ENCODE data around the gene OCA2.
"Not testable (repeated sequence)": the region's sequence is repeated elsewhere in the genome, so short reads cannot be mapped to it uniquely, and the experiment has no call there.

The OCA2 gene

GRCh38 chr15:28012231-28012630 lies 86.9 kb downstream of the OCA2 start:
- no peaks in the 10 kb centered on the region for H3K4me1 Mint-ChIP-seq (ENCODE audit: low read depth)

GRCh38 chr15:28008175-28008574 lies 90.9 kb downstream of the OCA2 start:
- not testable (repeated sequence) for H3K27me3 Mint-ChIP-seq (ENCODE audit: low read depth); DNase-seq (ENCODE audit: low spot score); H3K36me3 Mint-ChIP-seq (ENCODE audit: low read depth); H3K4me3 Mint-ChIP-seq; H3K27ac Mint-ChIP-seq; H3K4me1 Mint-ChIP-seq (ENCODE audit: low read depth); H3K9me3 Mint-ChIP-seq

More at GRCh38 chr15:28012231-28012630, 86.9 kb downstream of the OCA2 start:
- Mint-ChIP-seq H3K27ac (no peak overlapping the region), H3K36me3 (ENCODE audit: low read depth) (no peaks in the 10 kb centered on the region), H3K4me3 (no peak overlapping the region), H3K9me3 (no peaks in the 10 kb centered on the region), H3K27me3 (ENCODE audit: low read depth) (no peaks in the 10 kb centered on the region)
- DNase-seq (ENCODE audit: low spot score): no peak

GRCh38 chr15:28006116-28006905 lies 92.8 kb downstream of the OCA2 start:
- Mint-ChIP-seq H3K9me3 (peaks cover 6% of the 10 kb centered on the region), H3K4me1 (ENCODE audit: low read depth) (no peaks in the 10 kb centered on the region), H3K27me3 (ENCODE audit: low read depth) (no peaks in the 10 kb centered on the region), H3K36me3 (ENCODE audit: low read depth) (no peaks in the 10 kb centered on the region), H3K4me3 (no peak overlapping the region), H3K27ac (no peak overlapping the region)
- DNase-seq (ENCODE audit: low spot score): no peak

- H3K4me3 Mint-ChIP-seq: no peak overlapping the region
- H3K36me3 Mint-ChIP-seq (ENCODE audit: low read depth): no peaks in the 10 kb centered on the region
- no peak overlapping the region for H3K27ac Mint-ChIP-seq
- no peaks in the 10 kb centered on the region for H3K27me3 Mint-ChIP-seq (ENCODE audit: low read depth)
- DNase-seq (ENCODE audit: low spot score): no peak
- H3K4me1 Mint-ChIP-seq (ENCODE audit: low read depth): no peaks in the 10 kb centered on the region
- peaks cover 6% of the 10 kb centered on the region for H3K9me3 Mint-ChIP-seq
Measured at GRCh38 chr15:28005004-28005527, 94.0 kb downstream of the OCA2 start.

GRCh38 chr15:28004143-28005003 lies 94.7 kb downstream of the OCA2 start:
- no peak overlapping the region for H3K4me3 Mint-ChIP-seq
- peaks cover 6% of the 10 kb centered on the region for H3K9me3 Mint-ChIP-seq
- H3K27me3 Mint-ChIP-seq (ENCODE audit: low read depth): no peaks in the 10 kb centered on the region
- H3K4me1 Mint-ChIP-seq (ENCODE audit: low read depth): no peaks in the 10 kb centered on the region
- no peaks in the 10 kb centered on the region for H3K36me3 Mint-ChIP-seq (ENCODE audit: low read depth)
- DNase-seq (ENCODE audit: low spot score): no peak
- no peak overlapping the region for H3K27ac Mint-ChIP-seq

GRCh38 chr15:28003302-28004037 lies 95.6 kb downstream of the OCA2 start:
- DNase-seq (ENCODE audit: low spot score): no peak
- Mint-ChIP-seq H3K27me3 (ENCODE audit: low read depth) (no peaks in the 10 kb centered on the region), H3K4me3 (no peak overlapping the region), H3K4me1 (ENCODE audit: low read depth) (no peaks in the 10 kb centered on the region), H3K36me3 (ENCODE audit: low read depth) (no peaks in the 10 kb centered on the region), H3K9me3 (peaks cover 6% of the 10 kb centered on the region), H3K27ac (no peak overlapping the region)

- Mint-ChIP-seq H3K4me1 (ENCODE audit: low read depth) (no peaks in the 10 kb centered on the region), H3K4me3 (no peak overlapping the region), H3K9me3 (peaks cover 6% of the 10 kb centered on the region), H3K27ac (no peak overlapping the region), H3K36me3 (ENCODE audit: low read depth) (no peaks in the 10 kb centered on the region), H3K27me3 (ENCODE audit: low read depth) (no peaks in the 10 kb centered on the region)
- DNase-seq (ENCODE audit: low spot score): no peak
Measured at GRCh38 chr15:28002867-28003266, 96.2 kb downstream of the OCA2 start.

GRCh38 chr15:28002136-28002861 lies 96.8 kb downstream of the OCA2 start:
- DNase-seq (ENCODE audit: low spot score): no peak
- Mint-ChIP-seq H3K27ac (no peak overlapping the region), H3K4me3 (no peak overlapping the region), H3K9me3 (peaks cover 6% of the 10 kb centered on the region), H3K36me3 (ENCODE audit: low read depth) (no peaks in the 10 kb centered on the region), H3K27me3 (ENCODE audit: low read depth) (no peaks in the 10 kb centered on the region), H3K4me1 (ENCODE audit: low read depth) (no peaks in the 10 kb centered on the region)

- peaks cover 8% of the 10 kb centered on the region for H3K9me3 Mint-ChIP-seq
- H3K4me1 Mint-ChIP-seq (ENCODE audit: low read depth): no peaks in the 10 kb centered on the region
- no peaks in the 10 kb centered on the region for H3K36me3 Mint-ChIP-seq (ENCODE audit: low read depth)
- no peaks in the 10 kb centered on the region for H3K27me3 Mint-ChIP-seq (ENCODE audit: low read depth)
- no peak overlapping the region for H3K4me3 Mint-ChIP-seq
- no peak for DNase-seq (ENCODE audit: low spot score)
- H3K27ac Mint-ChIP-seq: no peak overlapping the region
Measured at GRCh38 chr15:28001641-28002040, 97.5 kb downstream of the OCA2 start.

GRCh38 chr15:27993996-27994780 lies 104.9 kb downstream of the OCA2 start:
- Mint-ChIP-seq H3K9me3 (peaks cover 13% of the 10 kb centered on the region), H3K4me3 (no peak overlapping the region), H3K27ac (no peak overlapping the region), H3K36me3 (ENCODE audit: low read depth) (no peaks in the 10 kb centered on the region), H3K4me1 (ENCODE audit: low read depth) (no peaks in the 10 kb centered on the region), H3K27me3 (ENCODE audit: low read depth) (no peaks in the 10 kb centered on the region)
- no peak for DNase-seq (ENCODE audit: low spot score)

GRCh38 chr15:27993544-27993943 lies 105.6 kb downstream of the OCA2 start:
- H3K36me3 Mint-ChIP-seq (ENCODE audit: low read depth): no peaks in the 10 kb centered on the region
- H3K27ac Mint-ChIP-seq: no peak overlapping the region
- H3K27me3 Mint-ChIP-seq (ENCODE audit: low read depth): no peaks in the 10 kb centered on the region
- no peaks in the 10 kb centered on the region for H3K4me1 Mint-ChIP-seq (ENCODE audit: low read depth)
- peaks cover 13% of the 10 kb centered on the region for H3K9me3 Mint-ChIP-seq
- DNase-seq (ENCODE audit: low spot score): no peak
- no peak overlapping the region for H3K4me3 Mint-ChIP-seq

GRCh38 chr15:27990521-27991515 lies 108.3 kb downstream of the OCA2 start:
- Mint-ChIP-seq H3K27me3 (ENCODE audit: low read depth) (no peaks in the 10 kb centered on the region), H3K27ac (no peak overlapping the region), H3K4me1 (ENCODE audit: low read depth) (no peaks in the 10 kb centered on the region), H3K9me3 (peaks cover 7% of the 10 kb centered on the region), H3K36me3 (ENCODE audit: low read depth) (no peaks in the 10 kb centered on the region), H3K4me3 (no peak overlapping the region)
- no peak for DNase-seq (ENCODE audit: low spot score)

Data from T-helper 2 cell treated with Interferon-gamma antibody and Interleukin-4, amounts not matched to agents 5 μg/mL and 100 μg/mL, for 36 hours (primary cell).